EH (cell line): ENCODE data around the gene CSMD2.

Source experiments
- DNase-seq: peaks from one replicate; pipeline ENCODE4 v3.0.0-alpha.2; 2015; ENCODE audit warnings: low read depth

CSMD2 gene

DNA sequence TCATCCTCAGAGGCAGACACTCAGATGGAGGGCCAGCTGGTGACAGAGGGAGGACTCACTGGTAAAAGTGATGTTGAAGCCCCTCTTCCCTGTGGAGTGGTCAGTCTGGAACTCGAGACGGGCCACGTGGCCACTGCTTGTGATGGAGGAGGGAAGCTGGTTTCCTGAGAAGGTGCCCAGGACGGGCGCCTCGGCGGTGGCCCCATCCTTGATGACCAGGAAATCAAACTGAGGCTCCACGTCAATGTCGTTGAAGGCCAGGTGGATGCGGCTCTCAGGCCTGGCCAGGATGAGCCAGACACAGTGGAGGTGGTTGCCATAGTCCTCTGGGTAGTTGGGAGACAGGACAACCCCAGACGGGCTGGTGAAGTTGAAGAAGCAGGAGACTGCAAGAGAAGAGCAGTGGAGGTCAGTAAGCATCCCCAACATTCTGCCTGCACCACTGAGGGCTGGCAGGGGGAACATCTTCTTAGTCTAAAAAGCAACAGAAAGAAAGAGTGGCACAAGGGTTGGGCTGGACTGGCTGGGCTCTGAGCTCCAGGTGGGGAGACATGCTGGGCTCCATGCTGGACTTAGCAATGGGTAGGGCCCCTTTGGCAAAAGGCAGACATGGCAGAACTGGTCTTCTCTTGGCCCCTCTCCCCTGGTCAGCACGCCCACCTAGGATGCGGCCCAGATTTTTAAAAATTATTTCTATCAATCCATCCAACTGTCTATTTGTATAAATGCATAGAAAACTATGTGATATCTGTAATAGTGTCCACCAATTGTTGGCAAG, 421.6 kb downstream of the CSMD2 start:
- no peak for DNase-seq

DNA sequence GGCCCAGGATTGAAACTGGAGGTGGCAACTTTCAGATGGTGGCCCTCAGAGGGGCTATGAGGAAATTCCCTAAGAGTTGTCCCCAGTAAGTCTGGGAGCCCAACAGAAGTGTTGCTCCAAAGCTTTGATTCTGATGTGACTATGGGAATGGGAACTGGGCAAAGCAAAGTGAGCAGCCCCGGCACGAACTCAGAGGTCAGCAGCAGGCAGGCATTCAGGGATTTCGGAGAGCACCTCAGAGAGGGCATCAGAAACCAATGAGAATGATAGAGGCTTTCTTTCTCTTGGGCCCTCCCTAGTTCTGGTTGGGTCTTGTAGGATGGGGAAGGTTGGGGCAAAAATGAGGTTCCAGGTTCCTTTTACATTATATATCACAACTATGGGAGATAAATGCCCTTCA, 422.4 kb downstream of the CSMD2 start:
- DNase-seq = no peak

DNA sequence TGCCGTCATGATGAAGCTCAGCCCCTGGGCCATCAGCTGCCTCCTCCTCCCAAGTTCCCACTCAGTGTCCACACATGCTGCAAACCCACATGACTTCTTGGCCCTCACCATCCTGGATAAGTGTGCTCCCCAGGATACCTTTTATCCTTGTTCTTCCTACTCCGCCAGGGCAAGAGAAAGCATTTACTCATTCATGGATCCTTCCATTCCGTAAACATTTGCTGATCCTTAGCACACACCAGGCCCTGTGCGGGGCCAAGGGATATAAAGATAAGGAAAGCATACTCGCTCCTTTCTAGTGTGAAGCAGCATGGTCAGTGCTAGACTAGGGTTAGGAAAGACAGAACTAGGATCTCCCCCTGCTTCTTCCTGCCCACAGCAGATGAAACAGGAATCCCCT, 423.3 kb downstream of the CSMD2 start:
- DNase-seq = no peak

- no peak for DNase-seq
Observed at GRCh38 chr1:33740040-33740744, 424.8 kb downstream of the CSMD2 start.

DNA sequence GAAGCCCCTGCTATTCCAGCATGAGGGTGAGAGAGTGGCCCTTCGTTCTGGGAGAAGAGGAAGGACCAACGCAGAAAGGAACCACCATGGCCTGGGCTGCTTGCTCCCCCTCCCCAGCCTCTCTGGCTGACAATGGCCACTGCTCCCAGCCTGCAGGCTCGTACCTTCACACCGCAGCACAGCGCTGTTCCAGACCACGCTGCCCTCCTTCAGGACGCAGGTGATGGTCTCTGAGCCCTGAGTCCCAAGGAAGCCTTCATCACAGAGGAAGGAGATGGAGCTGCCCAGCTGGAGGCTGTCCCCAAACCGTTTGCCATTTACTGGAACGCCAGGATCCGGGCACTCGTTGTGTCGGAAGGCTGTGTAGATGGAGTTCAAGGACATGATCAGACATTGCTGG, 426.1 kb downstream of the CSMD2 start:
- DNase-seq = no peak

DNA sequence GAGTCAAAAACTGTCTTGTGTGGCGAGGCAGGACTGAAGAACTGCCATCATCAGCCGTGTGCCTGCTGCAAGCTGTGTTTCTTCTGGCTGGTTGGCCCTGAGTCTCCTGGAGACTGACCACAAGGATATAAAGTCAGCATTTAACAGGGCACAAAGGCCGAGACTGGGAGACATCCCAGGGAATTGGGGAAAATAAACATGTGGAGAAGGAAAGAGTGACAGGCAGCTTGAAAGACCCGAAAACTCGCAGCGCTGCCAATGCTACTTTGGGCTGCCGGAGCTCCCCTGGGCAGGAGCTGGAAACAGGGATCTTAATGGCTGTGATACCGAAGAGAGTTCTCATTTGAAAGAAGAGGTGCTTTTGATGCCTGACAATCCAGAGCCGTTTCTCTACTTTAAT, 426.5 kb downstream of the CSMD2 start:
- no peak for DNase-seq

DNA sequence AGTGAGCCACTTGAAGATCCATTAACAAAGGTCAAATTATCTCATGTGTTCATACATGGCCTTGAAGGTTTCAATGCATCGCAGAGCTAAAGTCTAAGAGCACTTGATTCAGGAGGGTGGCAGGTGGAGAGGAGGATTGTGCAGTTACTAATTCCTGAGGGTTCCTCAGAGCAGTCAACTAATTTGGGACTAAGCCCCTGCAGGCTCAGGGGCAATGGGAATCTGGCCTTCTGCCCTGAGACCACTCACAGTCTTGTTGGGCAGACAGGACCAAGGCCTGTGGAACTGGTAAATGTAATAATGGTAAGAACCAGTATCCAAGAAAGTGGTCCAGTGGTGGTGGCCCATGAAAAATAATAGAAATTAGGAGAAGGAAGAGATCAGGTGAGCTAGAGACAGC, 428.5 kb downstream of the CSMD2 start:
- DNase-seq = no peak

GRCh38 chr1:33735624-33736023, 429.4 kb downstream of the CSMD2 start:
- DNase-seq = peak; percentile 49

DNA sequence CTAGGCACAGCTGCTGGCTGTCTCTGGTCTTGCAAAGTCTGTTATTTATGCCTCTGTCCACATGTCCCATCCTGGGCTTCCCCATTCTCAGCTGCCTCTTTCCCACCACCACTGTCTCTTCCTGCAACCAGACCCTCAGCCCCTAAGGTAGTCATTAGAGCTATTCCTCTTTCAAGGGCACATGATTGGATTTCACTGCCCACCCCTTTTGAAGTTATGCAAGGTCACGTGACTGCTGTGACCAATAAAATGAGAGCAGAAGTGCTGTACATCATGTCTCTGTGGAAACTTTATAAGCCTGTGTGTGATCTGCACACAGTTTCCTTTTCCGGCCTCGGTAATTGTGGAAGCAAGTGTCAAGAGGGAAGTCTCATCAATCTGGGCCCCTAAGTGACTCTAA, 437.7 kb downstream of the CSMD2 start:
- DNase-seq = no peak

- DNase-seq = no peak
Observed at GRCh38 chr1:33726274-33726804, 438.7 kb downstream of the CSMD2 start.

DNA sequence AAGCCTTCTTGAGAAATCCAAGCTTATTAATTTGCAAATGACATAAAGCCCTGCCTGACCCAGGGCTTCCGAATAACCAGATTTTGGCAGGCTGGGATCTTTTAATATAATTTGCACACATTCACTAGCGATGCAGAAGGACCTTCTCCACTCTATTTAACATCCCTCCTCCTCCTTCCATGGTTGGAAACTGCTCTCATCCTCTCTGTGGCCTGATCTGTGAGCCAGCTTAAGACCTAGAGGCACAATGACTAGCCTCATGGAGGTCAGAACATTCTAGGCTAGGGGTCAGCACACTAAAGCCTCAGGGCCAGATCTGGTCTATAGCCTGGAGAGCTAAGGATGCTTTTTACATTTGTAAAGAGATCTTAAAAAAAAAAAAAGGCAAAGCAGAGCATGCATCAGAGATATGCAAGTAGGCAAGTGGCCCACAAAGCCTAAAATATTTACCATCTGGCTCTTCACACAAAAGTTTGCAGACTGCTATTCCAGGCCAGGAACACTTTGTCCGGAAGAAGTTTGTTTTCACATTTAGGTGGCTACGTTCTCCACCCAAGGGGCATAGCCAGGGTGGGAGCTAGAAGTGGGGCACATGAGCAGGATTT, 439.4 kb downstream of the CSMD2 start:
- DNase-seq = no peak

DNA sequence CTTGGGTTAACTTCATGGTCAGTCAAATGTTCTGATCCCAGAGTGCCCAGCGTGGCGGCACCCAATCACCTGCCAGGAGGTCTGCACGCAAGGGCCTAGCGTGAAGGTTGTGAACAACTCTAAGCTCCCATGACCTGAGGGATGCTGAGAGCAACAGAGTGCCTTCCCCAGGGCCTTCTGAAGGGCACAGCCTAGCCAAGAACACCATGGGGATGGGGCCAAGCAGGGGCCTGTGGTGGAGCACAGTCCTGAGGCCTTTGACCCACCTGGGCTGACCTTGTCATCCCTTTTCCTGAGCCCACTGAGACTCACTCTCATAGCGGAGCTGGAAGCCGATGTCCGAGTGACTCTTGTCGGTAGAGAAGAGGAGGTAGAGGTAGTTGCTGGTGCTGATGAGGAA, 440.0 kb downstream of the CSMD2 start:
- no peak for DNase-seq

GRCh38 chr1:33724348-33724747, 440.7 kb downstream of the CSMD2 start:
- DNase-seq = no peak

DNA sequence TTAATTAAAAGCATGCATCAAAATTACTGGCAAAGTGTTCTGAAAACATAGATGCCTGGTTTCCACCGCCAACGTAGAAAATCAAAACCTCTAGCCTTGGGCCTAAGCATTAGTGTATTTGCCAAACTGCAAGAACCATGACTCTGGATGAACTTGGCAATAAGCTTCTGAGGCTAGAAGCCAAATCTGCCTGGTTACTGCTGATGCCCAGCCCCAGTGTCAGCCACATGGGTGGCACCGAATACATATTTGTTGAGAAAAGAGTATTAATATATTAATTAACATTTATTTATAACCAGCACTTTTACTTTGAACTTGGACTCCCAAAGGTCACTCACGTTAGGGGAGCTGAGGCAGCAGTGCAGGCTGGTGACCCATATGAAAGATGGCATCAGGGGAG, 441.8 kb downstream of the CSMD2 start:
- no peak for DNase-seq

DNA sequence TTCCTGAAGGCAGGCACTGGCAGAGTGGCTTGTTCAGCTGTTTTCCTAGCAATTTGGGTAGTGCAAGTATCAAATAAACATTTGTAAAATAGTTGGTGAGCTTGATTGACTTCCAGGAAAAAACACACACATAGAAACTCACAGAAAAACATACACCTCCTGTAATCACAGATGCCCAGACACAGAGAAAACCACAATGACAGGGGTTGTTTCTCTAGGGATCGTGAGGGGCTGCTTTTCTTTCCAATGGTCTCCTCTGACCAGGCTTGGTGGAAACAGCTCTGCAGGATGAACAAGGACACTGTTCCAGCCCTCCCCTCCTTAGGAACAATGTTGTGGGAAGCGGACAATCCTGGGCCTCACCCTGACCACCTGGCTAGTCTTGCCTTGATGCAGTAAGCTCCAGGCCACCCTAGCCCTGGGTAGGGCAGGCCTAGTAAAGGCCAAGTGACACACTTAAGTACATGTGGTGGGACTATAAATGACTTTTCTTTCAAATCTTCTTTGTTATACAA, 443.7 kb downstream of the CSMD2 start:
- no peak for DNase-seq

DNA sequence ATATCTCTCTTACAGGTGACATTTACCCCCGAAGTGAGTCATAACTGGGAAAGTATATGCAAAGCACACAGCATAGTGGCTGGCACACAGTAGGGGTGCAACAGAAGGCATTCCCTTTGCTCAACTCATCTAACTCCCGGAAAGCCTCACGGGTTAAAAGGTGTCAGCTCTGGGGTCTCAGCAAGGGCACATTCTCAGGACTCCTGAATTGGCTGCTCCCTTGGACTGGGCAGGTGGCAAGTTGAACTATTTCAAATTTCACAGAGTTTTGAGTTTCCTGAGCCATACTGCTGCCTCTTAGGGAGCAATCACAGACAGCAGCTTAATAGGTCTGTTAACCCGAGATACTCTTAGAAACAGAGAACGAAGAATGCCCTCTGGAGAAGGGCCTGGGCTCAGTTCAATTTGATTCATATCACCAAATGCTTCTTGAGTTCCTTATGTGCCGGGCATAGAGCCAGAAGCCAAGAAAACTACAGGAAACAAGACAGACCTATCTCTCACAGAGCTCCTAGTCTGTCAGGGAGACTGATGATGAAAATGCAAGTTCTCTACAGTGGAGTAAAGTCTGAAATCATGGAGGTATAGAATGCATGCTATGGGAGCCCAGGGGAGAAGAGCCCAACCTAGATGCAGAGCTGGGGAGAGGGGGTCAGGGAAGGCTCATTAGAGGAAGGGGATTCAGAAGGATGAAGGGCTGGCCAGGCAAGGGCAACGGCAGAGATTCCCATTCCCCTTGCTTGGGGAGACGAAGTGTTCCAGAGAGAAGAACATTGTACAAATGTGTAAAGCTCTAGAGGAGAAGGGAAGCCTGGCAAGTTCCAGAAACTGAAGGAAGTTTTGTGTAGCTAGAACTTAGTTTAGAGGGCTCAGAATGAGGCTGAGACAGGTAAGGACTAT, 445.0 kb downstream of the CSMD2 start:
- peak; percentile 67 for DNase-seq

- DNase-seq = no peak
Observed at GRCh38 chr1:33719326-33719725, 445.7 kb downstream of the CSMD2 start.

- DNase-seq = no peak
Observed at GRCh38 chr1:33718186-33718585, 446.8 kb downstream of the CSMD2 start.

DNA sequence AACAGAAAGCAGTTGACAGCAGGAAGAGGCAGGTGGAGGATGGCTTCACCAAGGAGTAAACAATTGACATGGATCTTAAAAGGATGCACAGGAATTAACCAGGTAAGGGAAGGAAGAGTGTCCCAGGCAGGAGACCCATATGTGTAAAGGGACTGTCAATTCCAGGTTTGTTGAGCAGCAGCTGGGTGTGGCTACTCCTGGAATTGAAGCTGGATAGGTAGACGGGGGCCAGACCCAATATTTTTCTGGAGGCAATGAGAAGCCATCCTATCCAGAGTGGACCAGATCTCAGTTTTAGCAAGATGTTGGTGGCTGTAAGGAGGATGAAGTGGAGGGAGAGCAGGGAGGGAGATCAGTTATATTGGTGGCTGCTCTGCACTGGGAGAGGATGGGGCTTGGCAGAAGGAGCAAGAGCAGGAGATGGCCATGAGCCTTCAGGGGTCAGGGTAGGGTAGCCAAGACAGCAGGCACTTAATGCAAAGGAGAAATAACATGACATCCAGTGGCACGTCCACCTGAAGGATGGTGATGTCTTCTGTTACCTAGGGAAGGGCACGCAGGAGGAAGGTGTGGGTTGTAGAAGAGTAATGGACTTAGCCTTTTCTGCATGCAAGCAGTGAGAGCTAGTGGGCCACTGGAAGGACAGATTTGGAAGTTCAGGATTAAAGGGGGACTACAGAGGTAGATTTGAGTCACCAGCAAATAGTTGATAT, 447.9 kb downstream of the CSMD2 start:
- no peak for DNase-seq

GRCh38 chr1:33715195-33715811, 449.7 kb downstream of the CSMD2 start:
- DNase-seq = no peak

GRCh38 chr1:33714421-33714820, 450.6 kb downstream of the CSMD2 start:
- DNase-seq = no peak
